Activated T-cell treated with anti-CD3 and anti-CD28 coated beads, Interleukin-2, amount 50 U/mL, for 4 hours (primary cell): ENCODE results near the gene HNRNPR. TPM values are rescaled to one million over a fixed set of nuclear protein-coding genes. Genes with fewer than 3 reads are reported as not detected.
A peak's percentile ranks its signal among the peaks of the same experiment; 100 is the strongest.
"Not testable (repeated sequence)": the region's sequence is repeated elsewhere in the genome, so short reads cannot be mapped to it uniquely, and the experiment has no call there.

Experiments
- ATAC-seq, 2 donors: fragments of 200-7000 bp; cut with Tn5 transposase; one replicate each; pipeline ENCODE4 v1.10.0; 2021
- DNase-seq: peaks from one replicate; pipeline ENCODE4 v3.0.0-alpha.2; 2020
- H3K27me3 Mint-ChIP-seq: one replicate; pipeline ENCODE4 v1.8.0; 2021; ENCODE audit warnings: low read depth, mixed read lengths
- H3K36me3 Mint-ChIP-seq: one replicate; pipeline ENCODE4 v1.8.0; 2022; ENCODE audit warnings: mixed read lengths; ENCODE audit not compliant: insufficient read depth
- H3K4me1 Mint-ChIP-seq: one replicate; pipeline ENCODE4 v1.8.0; 2021; ENCODE audit warnings: low read depth, mixed read lengths
- H3K4me3 Mint-ChIP-seq: one replicate; pipeline ENCODE4 v1.8.0; 2021; ENCODE audit warnings: mild to moderate bottlenecking, moderate library complexity, mixed read lengths
- H3K9me3 Mint-ChIP-seq: one replicate; pipeline ENCODE4 v1.8.0; 2021; ENCODE audit warnings: mixed read lengths
- total RNA-seq, 3 donors: library from RNA; stranded (reverse); gene quantifications; one replicate each; pipeline ENCODE4 v1.2.1, GENCODE V29; 2021

Gene HNRNPR
- total RNA-seq, 3 donors from 2014 or later = 253 to 269 (median 254) TPM

DNA sequence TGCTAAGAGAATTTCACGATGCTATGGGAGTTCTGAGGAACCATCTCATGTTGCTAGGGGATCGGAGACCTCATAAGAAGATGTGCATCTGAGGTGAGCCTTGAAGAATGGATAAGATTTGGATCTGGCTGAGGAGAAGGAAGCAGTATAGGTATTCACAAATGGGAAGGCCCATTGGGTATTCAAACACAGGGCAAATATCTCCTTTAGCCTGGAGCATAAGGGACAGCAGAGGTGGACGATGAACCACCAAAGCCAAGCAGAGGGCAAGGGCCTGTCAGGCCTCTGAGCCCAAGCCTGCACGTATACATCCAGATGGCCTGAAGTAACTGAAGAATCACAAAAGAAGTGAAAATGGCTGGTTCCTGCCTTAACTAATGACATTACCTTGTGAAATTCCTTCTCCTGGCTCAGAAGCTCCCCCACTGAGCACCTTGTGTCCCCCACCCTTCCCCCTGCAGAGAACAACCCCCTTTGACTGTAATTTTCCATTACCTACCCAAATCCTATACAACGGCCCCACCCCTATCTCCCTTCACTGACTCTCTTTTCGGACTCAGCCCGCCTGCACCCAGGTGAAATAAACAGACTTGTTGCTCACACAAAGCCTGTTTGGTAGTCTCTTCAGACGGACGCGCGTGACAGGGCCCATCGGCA lies 30.1 kb upstream of the HNRNPR start:
- H3K36me3 Mint-ChIP-seq, H3K9me3 Mint-ChIP-seq: not testable (repeated sequence)

DNA sequence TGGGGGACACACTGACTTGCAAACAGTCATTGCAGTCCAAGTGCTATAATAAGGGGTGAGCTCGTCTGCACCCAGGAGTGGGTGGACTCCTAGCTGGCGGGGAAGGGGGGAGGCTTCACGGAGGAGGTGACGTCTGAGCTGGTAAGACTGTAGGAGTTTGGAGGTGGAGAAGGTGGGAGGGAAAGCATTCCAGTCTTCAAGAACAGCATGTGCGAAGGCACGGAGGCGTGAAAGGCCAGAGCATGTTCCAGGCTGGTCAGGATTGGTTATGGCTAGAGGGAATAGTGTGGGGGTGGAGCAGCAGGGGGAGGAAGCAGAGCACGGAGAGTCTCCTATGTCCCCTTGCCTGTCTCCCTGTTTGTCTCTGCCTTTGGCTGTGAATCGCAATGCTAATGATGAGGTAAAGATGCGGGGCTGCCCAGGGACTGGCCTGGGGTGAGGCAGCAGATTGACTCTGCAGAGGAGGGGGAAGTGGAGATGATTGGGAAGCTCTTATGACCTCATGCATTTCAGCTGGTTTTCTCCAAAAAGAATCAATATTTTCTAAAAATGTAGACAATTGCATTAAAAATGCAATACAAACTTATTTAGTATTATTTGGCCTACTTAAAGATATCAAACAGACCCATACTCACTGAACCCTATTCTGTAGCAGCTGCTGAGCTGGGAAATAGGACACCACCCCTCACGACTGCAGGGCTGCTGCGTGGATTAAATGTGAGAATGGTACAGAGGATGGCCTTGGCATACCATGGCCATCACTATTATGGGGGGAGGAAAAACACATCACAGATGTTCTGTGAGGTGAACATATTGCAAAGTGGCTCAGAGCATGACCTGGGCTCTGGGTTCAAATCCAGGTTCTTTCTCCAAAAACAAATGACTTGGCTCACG lies 28.1 kb upstream of the HNRNPR start:
- DNase-seq = no peak
- ATAC-seq = no peak
- Mint-ChIP-seq H3K9me3 (no peaks in the 10 kb centered on the region), H3K4me3 (no peak overlapping the region), H3K4me1 (peaks cover 16% of the 10 kb centered on the region), H3K36me3 (no peaks in the 10 kb centered on the region), H3K27me3 (no peaks in the 10 kb centered on the region)

More for the DNA sequence above, 30.1 kb upstream of the HNRNPR start:
- not testable (repeated sequence) for DNase-seq, H3K4me3 Mint-ChIP-seq, H3K27me3 Mint-ChIP-seq, ATAC-seq
- peaks cover 10% of the 10 kb centered on the region for H3K4me1 Mint-ChIP-seq

DNA sequence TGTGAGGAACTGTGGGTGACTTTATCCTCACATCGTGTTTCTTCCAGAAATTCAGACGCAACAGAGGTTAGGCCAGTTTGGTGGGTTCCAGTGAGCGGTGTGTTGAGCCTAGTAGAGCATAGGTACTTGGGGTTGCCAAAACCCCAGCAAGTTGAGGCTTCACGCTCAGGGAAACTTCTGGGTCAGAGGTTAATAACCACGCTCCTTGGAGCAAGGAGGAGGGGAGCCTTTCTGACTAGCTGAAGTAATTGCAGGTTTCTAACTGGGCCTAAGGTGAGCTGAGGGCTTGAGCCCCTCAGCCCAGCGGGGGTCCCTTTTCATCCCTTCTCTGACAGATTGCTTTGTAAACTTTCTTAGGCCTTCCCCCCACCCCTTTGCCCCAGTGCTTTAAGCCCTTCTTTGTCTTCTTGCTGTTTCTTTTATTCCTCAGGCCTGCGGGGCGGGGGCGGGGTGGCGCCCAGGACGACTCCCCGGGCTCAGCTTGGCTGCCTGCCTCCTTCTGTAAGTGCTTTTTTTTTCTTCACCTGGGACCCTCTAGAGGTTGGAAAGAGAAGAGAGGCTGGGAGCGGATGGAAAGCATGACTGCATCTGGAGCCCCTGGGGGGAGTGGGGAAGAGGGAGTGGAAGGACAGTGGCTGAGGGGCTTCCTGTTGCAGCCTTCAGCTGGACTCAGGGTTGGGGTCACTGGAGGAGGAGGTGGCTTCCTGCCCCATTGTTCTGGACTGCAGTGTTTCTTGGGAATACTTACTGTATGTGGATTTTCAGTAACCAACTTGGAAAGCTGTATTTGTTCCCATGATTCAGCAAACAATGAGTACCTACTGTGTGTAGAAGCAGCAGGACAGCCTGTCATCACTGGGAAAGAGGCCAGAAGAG lies 26.9 kb upstream of the HNRNPR start:
- H3K27me3 Mint-ChIP-seq = no peaks in the 10 kb centered on the region
- no peak for ATAC-seq
- H3K4me3 Mint-ChIP-seq = no peak overlapping the region
- H3K36me3 Mint-ChIP-seq = peaks cover 5% of the 10 kb centered on the region
- H3K4me1 Mint-ChIP-seq = peaks cover 28% of the 10 kb centered on the region
- H3K9me3 Mint-ChIP-seq = no peaks in the 10 kb centered on the region
- no peak for DNase-seq

DNA sequence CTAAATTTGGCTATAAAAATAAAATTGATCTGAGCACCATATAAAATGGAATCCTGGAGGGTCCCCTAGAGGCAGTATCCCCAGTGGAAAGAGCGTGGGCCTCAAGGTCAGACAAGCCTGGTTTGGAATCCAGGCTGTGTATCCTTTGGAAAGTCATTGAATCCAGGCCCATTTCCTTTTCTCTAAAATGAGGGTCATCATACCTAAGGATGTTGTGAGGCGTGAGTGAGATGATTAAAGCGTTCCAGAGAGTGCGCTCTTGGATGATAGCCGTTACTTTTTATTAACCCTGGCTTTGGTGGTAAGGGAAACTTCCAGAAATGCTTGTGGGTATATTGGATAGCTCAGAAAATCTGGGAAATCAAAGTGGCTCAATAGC lies 26.2 kb upstream of the HNRNPR start:
- Mint-ChIP-seq H3K4me3 (peak overlapping the region; percentile 92), H3K4me1 (peaks cover 29% of the 10 kb centered on the region), H3K9me3 (no peaks in the 10 kb centered on the region), H3K36me3 (peaks cover 6% of the 10 kb centered on the region), H3K27me3 (no peaks in the 10 kb centered on the region)
- ATAC-seq (no peak), DNase-seq (no peak)

DNA sequence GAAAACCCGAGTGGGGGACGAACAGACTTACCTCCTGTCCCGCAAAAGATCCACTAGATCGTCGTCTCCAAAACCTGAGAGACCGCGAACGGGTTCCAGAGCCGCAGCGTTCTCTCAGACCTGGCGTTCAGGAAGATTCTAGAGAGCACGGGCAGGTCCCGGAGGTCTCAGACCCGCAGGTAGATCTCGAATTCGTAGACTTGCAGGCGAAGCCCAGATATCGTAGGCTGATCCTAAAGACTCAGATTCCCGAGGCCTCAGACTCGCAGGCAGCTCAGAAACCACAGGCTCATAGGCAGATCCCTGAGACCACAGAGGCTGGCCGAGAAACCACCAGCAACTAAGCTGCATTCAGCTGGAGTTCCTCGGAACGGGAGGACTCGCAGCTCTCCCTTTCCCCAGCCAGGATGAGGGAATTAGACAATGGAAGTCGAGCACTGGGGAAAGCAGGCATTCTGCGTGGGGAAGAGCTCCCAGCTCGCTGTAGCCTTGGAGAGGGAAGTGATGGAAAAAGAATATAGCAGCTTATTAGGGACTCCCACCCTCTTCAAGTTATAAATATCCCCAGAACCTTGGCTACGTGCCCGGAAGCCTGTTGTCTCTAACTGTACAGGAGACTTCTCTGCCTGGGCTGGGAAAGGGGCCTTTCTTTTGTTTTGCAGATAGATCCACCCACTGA lies 25.4 kb upstream of the HNRNPR start, which contains the start of gene ZNF436:
TSS of gene ZNF436 (minus strand) at position 502 of the 679 bp plus-strand sequence. CDS start 1,831 bp downstream, outside the sequence.
- H3K36me3 Mint-ChIP-seq = peaks cover 9% of the 10 kb centered on the region
- no peaks in the 10 kb centered on the region for H3K27me3 Mint-ChIP-seq
- ATAC-seq = no peak
- DNase-seq = peak; percentile 13
- H3K9me3 Mint-ChIP-seq = no peaks in the 10 kb centered on the region
- peaks cover 29% of the 10 kb centered on the region for H3K4me1 Mint-ChIP-seq
- peak within 1 kb of the TSS; percentile 92 for H3K4me3 Mint-ChIP-seq

DNA sequence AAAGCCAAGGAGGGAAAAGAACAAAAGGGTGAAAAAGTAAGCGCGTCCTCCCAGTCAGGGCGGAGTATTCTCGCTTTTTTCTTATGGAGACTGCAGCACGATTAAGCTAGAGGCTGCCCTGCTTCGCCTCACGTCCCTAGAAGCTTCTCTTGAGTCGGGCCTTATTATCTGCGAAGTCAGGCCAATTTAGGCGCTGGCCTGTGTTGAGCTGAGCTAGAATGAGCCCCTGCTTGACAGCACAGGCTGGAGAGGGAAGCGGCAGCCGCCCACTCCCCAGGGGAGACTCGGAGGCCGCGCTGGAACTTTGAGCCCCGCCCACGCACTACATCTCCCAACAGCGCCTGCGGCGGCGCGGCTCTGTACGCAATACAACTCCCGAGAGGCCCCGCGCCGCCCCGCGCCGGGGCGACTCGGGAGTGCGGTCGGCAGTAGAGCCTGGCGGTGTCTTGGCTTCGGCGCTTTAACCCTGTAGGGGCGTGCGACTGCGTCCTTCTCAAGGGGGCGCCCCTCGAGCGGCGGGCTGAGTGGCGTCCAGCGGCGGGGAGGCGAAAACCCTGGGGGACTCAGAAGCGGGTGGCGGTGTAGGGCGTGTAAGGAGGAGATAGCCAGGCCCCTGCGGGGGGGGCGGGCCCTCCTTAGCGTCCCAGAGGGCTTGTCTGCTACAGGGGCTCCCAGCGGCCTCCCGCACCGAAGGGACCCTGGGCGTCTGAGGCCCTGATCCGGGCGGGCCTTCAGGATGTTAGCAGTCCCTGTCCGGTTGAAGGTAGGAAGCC lies 24.7 kb upstream of the HNRNPR start:
- Mint-ChIP-seq H3K4me3 (peak overlapping the region; percentile 92), H3K27me3 (no peaks in the 10 kb centered on the region)

DNA sequence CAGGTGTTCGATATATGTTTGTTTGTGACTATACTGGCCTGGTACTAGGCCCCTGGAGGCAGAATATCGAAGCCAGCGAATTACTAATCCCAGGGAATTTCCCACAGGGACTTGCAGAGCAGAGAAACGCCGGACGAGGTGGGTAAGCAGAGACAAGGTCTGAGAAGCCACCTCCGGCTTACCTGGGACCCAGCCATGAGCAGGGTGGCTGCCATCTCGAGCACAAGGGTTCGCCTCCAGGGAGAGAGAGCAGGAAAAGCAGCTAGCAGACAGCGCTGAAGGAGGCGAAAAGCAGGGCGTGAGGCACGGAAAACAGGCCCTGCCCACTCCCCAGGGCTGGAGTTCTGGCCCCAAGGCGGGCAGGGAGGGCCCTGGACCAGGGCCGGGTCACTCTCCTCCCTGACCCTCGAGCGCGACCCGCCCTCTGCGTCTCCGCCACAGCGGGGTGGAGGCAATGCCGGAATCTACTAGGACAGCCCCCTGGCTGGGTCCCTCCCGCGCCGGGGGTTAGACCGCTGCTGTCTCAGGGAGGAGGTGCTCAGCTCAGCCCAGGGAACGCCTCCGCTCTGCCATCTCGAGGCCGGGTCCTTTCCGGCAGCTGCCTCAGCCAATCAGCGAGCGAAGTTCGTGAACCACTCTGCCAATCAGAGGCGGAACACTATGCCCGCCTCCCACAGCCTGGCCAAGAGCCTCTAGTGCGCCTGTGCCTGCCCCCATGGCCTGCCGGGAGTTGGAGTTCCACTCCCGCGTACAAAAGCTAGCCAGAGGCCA lies 23.9 kb upstream of the HNRNPR start:
- peak; percentile 96 for DNase-seq
- peak; percentile 92 to 93 for ATAC-seq
- H3K4me1 Mint-ChIP-seq = peaks cover 29% of the 10 kb centered on the region

More for the DNA sequence above, 24.7 kb upstream of the HNRNPR start:
- H3K4me1 Mint-ChIP-seq = peaks cover 29% of the 10 kb centered on the region
- ATAC-seq = peak; percentile 82 to 83
- peak; percentile 82 for DNase-seq
- H3K36me3 Mint-ChIP-seq = peaks cover 9% of the 10 kb centered on the region
- H3K9me3 Mint-ChIP-seq = no peaks in the 10 kb centered on the region

DNA sequence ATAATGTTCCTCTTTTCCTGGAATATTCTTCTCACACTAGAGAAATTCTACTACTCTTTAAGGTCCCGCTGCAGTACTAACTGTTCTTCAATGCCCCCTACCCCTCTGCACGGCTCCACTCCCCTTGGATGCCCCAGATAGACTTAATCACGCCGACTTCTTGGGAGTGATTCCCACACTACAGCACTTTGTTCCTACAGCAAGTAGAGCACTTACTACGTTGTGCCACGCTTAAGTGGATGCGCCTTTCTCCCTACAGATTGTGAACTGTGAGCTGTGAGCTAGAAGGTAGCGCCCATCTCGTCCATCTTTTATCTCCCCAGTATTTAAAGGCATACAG lies 23.3 kb upstream of the HNRNPR start:
- peaks cover 19% of the 10 kb centered on the region for H3K36me3 Mint-ChIP-seq
- DNase-seq (no peak), ATAC-seq (no peak)
- peaks cover 29% of the 10 kb centered on the region for H3K4me1 Mint-ChIP-seq
- no peaks in the 10 kb centered on the region for H3K27me3 Mint-ChIP-seq
- H3K4me3 Mint-ChIP-seq = peak overlapping the region; percentile 92
- H3K9me3 Mint-ChIP-seq = peaks cover 6% of the 10 kb centered on the region

More for the DNA sequence above, 23.9 kb upstream of the HNRNPR start:
- H3K36me3 Mint-ChIP-seq = peaks cover 15% of the 10 kb centered on the region
- H3K9me3 Mint-ChIP-seq = peaks cover 2% of the 10 kb centered on the region
- H3K4me3 Mint-ChIP-seq = peak overlapping the region; percentile 92
- no peaks in the 10 kb centered on the region for H3K27me3 Mint-ChIP-seq

DNA sequence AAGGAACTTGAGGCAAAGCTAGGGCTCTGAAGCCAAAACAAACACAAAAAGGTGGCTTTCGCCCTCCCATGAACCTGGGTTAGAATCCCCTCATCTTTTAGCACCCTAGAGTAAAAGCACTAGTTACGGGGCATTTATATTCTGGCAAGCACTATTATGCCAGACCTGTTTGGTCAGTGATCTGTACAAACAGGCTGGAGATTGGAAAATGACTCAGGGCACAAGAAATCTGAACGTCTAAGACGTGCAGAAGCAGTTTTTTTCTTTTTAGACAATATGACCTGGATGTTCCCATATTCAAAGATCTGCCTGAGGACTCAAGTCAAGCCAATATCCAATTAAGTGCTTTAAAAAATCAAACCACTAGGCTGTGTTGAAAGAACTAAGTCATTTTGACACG lies 22.5 kb upstream of the HNRNPR start:
- peak overlapping the region; percentile 92 for H3K4me3 Mint-ChIP-seq
- DNase-seq = no peak
- peaks cover 28% of the 10 kb centered on the region for H3K36me3 Mint-ChIP-seq
- peaks cover 12% of the 10 kb centered on the region for H3K9me3 Mint-ChIP-seq
- H3K27me3 Mint-ChIP-seq = no peaks in the 10 kb centered on the region
- no peak for ATAC-seq
- peaks cover 29% of the 10 kb centered on the region for H3K4me1 Mint-ChIP-seq

DNA sequence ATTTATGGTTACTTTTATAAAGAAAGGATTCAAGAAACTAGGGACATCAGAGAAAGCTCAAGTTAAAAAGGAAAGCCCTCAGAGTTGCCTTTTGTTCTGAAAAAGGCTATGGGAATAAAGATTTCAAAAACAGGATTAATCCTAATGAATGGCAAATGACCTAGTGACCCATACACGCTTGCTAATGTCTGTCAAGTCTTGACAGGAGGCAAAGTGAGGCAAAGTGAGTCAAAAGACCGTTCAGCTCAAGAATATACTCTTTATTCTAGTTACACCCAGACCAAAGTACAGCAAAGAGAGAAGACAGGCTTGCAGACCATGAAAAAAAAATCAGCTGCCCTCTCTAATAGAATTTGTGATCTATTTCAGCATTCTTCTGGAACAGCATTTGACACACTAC lies 22.1 kb upstream of the HNRNPR start:
- DNase-seq (no peak), ATAC-seq (no peak)
- H3K4me3 Mint-ChIP-seq = peak overlapping the region; percentile 92
- H3K27me3 Mint-ChIP-seq = no peaks in the 10 kb centered on the region
- peaks cover 13% of the 10 kb centered on the region for H3K9me3 Mint-ChIP-seq
- H3K4me1 Mint-ChIP-seq = peaks cover 29% of the 10 kb centered on the region
- H3K36me3 Mint-ChIP-seq = peaks cover 31% of the 10 kb centered on the region

DNA sequence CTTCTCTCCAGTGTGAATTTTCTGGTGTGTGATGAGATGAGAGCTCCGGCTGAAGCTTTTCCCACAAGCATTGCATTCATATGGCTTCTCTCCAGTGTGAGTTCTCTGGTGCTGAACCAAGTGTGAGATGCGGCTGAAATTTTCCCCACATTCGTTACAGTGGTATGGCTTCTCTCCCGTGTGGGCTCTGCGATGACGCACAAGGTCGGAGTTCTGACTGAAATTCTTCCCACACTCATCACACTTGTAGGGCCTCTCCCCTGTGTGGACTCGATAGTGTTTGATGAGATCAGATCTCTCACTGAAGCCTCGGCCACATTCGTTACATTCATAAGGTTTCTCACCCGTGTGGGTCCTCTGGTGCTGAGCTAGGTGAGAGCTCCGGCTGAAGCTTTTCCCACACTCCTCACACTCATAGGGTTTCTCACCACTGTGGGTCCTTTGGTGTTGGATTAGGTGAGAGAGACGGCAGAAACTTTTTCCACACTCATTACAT lies 18.2 kb upstream of the HNRNPR start:
- Mint-ChIP-seq H3K4me3 (no peak overlapping the region), H3K36me3 (peaks cover 49% of the 10 kb centered on the region), H3K4me1 (peaks cover 14% of the 10 kb centered on the region), H3K9me3 (peaks cover 38% of the 10 kb centered on the region), H3K27me3 (no peaks in the 10 kb centered on the region)
- ATAC-seq (no peak), DNase-seq (no peak)

DNA sequence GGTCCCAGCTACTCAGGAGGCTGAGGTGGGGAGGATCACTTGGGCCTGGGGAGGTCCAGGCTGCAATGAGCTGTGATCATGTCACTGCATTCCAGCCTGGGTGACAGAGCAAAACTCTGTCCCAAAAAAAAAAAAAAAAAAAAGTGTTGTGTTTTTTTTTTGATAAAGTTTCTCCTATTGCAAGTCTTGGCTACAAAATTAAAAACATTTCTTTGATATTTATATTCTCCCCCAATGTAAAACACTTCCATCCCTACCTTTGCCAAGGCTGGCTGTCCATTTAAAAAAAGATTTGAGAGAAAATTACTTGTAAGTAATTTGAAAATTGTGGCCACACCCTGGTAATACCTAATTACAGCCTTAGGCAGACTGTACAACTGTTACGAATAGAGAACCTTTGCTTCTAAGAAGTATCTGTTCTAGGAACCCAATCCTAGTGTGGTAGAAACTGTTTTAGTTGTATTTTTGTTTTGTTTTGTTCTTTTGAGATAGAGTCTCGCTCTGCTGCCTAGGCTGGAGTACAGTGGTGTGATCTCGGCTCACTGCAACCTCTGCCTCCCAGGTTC lies 14.3 kb upstream of the HNRNPR start:
- Mint-ChIP-seq H3K9me3 (peaks cover 38% of the 10 kb centered on the region), H3K4me3 (no peak overlapping the region), H3K36me3 (peaks cover 40% of the 10 kb centered on the region), H3K27me3 (no peaks in the 10 kb centered on the region), H3K4me1 (peaks cover 4% of the 10 kb centered on the region)
- ATAC-seq (no peak), DNase-seq (no peak)
